ENCODE data around the gene MYH9. TPM values are rescaled to one million over a fixed set of nuclear protein-coding genes. Genes with fewer than 3 reads are reported as not detected.
"Not testable (repeated sequence)": the region's sequence is repeated elsewhere in the genome, so short reads cannot be mapped to it uniquely, and the experiment has no call there.

MYH9 gene
- polyA plus RNA-seq, 1 donor from 2014 or later: 7.1 TPM

DNA sequence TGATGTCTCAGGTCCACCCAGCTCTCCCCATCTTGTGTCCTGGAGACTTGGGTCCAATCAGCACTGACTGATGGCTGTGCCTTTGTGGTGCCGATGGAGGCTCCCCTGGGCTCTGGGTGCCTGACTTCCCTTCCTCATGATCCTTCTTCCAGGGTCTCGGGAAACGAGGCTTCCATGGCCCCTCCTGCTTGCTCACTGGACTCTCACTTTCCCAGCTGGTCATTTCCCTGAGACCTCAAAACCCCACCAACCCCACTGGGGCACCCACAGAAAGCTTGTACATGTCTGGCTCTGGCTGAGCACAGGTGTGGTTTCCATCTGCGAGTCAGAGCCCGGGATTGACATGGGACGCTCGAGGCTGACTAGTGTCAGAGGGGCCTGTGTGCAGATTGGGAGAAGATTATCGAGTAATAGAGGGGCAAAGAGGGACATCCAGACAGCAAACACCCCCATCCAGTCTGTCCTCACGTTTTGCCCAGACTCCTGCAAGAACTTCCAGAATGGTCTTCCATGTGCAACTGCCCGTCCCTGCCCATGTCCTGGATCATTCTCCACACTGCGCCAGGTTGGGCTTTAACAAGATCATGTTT is 119.8 kb downstream of the MYH9 start:
- TF ChIP-seq POLR2AphosphoS5 (IDR thresholded peaks at IDR 0.05) (no peak), TAF1 (IDR thresholded peaks at IDR 0.05; ENCODE audit: low read depth) (no peak), RAD21 (conservative IDR thresholded peaks at IDR 0.05) (no peak)
- Histone ChIP-seq H3K9me3 (ENCODE audit: low read length) (no peaks in the 10 kb centered on the region), H3K9me2 (ENCODE audit: insufficient read depth, low read length) (no peaks in the 10 kb centered on the region)

DNA sequence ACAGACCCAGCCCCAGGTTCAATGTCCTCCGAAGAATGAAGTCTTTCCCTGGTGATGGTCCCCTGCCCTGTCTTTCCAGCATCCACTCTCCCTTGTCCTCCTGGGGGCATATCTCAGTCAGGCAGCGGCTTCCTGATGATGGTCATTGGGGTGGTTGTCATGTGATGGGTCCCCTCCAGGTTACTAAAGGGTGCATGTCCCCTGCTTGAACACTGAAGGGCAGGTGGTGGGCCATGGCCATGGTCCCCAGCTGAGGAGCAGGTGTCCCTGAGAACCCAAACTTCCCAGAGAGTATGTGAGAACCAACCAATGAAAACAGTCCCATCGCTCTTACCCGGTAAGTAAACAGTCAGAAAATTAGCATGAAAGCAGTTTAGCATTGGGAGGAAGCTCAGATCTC is 120.7 kb downstream of the MYH9 start:
- Histone ChIP-seq H3K27me3 (ENCODE audit: insufficient read depth, low read depth, low read length) (no peaks in the 10 kb centered on the region), H2AFZ (ENCODE audit: low read depth, low read length) (no peak overlapping the region), H3K9me2 (ENCODE audit: insufficient read depth, low read length) (no peaks in the 10 kb centered on the region), H3K36me3 (ENCODE audit: insufficient read depth, low read length) (no peaks in the 10 kb centered on the region), H4K20me1 (ENCODE audit: insufficient read depth) (no peaks in the 10 kb centered on the region), H3F3A (ENCODE audit: insufficient read depth, low read length, poor library complexity, severe bottlenecking) (no peaks in the 10 kb centered on the region), H3K9me3 (ENCODE audit: low read length) (no peaks in the 10 kb centered on the region), H3K4me3 (ENCODE audit: low read length) (no peak overlapping the region), H3K79me2 (replicated peaks; ENCODE audit: insufficient read depth, low read length) (no peaks in the 10 kb centered on the region), H3K4me2 (ENCODE audit: low read length) (no peak overlapping the region), H3K27ac (ENCODE audit: low read length) (no peak overlapping the region), H3K9ac (ENCODE audit: low read length) (no peak overlapping the region)
- TF ChIP-seq TAF1 (IDR thresholded peaks at IDR 0.05; ENCODE audit: low read depth): no peak
- no peak for TF ChIP-seq SMC3 (conservative IDR thresholded peaks at IDR 0.05; ENCODE audit: poor library complexity)
- TF ChIP-seq, protein P1, sequence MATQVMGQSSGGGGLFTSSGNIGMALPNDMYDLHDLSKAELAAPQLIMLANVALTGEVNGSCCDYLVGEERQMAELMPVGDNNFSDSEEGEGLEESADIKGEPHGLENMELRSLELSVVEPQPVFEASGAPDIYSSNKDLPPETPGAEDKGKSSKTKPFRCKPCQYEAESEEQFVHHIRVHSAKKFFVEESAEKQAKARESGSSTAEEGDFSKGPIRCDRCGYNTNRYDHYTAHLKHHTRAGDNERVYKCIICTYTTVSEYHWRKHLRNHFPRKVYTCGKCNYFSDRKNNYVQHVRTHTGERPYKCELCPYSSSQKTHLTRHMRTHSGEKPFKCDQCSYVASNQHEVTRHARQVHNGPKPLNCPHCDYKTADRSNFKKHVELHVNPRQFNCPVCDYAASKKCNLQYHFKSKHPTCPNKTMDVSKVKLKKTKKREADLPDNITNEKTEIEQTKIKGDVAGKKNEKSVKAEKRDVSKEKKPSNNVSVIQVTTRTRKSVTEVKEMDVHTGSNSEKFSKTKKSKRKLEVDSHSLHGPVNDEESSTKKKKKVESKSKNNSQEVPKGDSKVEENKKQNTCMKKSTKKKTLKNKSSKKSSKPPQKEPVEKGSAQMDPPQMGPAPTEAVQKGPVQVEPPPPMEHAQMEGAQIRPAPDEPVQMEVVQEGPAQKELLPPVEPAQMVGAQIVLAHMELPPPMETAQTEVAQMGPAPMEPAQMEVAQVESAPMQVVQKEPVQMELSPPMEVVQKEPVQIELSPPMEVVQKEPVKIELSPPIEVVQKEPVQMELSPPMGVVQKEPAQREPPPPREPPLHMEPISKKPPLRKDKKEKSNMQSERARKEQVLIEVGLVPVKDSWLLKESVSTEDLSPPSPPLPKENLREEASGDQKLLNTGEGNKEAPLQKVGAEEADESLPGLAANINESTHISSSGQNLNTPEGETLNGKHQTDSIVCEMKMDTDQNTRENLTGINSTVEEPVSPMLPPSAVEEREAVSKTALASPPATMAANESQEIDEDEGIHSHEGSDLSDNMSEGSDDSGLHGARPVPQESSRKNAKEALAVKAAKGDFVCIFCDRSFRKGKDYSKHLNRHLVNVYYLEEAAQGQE (IDR thresholded peaks at IDR 0.05; ENCODE audit: borderline replicate concordance): no peak
- TF ChIP-seq, protein P2, sequence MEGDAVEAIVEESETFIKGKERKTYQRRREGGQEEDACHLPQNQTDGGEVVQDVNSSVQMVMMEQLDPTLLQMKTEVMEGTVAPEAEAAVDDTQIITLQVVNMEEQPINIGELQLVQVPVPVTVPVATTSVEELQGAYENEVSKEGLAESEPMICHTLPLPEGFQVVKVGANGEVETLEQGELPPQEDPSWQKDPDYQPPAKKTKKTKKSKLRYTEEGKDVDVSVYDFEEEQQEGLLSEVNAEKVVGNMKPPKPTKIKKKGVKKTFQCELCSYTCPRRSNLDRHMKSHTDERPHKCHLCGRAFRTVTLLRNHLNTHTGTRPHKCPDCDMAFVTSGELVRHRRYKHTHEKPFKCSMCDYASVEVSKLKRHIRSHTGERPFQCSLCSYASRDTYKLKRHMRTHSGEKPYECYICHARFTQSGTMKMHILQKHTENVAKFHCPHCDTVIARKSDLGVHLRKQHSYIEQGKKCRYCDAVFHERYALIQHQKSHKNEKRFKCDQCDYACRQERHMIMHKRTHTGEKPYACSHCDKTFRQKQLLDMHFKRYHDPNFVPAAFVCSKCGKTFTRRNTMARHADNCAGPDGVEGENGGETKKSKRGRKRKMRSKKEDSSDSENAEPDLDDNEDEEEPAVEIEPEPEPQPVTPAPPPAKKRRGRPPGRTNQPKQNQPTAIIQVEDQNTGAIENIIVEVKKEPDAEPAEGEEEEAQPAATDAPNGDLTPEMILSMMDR (IDR thresholded peaks at IDR 0.05; ENCODE audit: poor library complexity, severe bottlenecking): no peak
- no peak for TF ChIP-seq EZH2 (IDR thresholded peaks at IDR 0.05; ENCODE audit: borderline replicate concordance, insufficient read depth, low read length, poor library complexity, severe bottlenecking)
- no peak for TF ChIP-seq EP300 (conservative IDR thresholded peaks at IDR 0.05; ENCODE audit: poor library complexity, severe bottlenecking)
- no peak for TF ChIP-seq RAD21 (conservative IDR thresholded peaks at IDR 0.05)
- TF ChIP-seq MXI1 (conservative IDR thresholded peaks at IDR 0.05; ENCODE audit: poor library complexity, severe bottlenecking): no peak

More for the DNA sequence above, 119.8 kb downstream of the MYH9 start:
- Histone ChIP-seq H3K4me2 (ENCODE audit: low read length) (no peak overlapping the region), H3K4me3 (ENCODE audit: low read length) (no peak overlapping the region), H3K79me2 (replicated peaks; ENCODE audit: insufficient read depth, low read length) (no peaks in the 10 kb centered on the region), H3K27me3 (ENCODE audit: insufficient read depth, low read depth, low read length) (no peaks in the 10 kb centered on the region), H3K9ac (ENCODE audit: low read length) (no peak overlapping the region), H4K20me1 (ENCODE audit: insufficient read depth) (no peaks in the 10 kb centered on the region), H2AFZ (ENCODE audit: low read depth, low read length) (no peak overlapping the region), H3K36me3 (ENCODE audit: insufficient read depth, low read length) (no peaks in the 10 kb centered on the region), H3K27ac (ENCODE audit: low read length) (no peak overlapping the region), H3F3A (ENCODE audit: insufficient read depth, low read length, poor library complexity, severe bottlenecking) (no peaks in the 10 kb centered on the region)

DNA sequence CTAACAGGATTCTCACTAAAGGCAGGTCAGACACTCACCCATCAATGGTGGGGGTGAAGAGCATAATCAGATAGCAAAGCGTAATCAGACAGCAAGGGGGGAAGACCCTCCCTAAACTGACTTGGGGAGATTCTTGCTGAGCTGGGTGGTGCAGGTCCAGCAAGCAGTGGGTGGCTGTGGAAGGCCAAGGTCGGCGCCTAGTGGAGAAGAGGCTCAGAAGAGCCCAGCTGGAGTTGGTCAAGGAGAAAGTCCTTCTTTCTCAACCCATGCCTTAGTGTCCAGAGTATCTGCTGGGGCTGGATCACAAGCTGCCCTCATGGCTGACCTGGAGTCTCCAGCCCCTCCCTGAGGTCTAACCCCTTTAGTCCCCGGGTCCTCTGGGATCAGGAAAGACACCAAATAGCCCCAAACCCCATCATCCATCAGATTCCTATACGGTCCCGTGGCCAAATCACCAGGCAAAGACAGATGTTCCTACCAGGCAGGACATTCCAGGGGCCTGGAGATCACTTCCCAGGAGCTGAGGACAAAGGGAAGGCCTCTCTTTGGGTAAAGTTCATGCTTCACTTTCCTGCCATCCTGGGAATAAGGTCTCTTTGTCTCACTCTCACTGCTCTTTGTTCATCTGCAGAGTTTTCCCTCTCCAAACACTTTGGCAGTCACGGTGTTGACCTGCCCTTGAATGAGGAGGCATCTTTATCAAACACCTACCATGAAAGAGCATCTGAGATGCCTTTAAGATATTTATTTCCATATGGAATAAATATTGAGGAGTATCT is 123.7 kb downstream of the MYH9 start:
- H2AFZ ChIP-seq (ENCODE audit: low read depth, low read length); H3K27me3 ChIP-seq (ENCODE audit: insufficient read depth, low read depth, low read length); H4K20me1 ChIP-seq (ENCODE audit: insufficient read depth); H3K36me3 ChIP-seq (ENCODE audit: insufficient read depth, low read length); H3K9me3 ChIP-seq (ENCODE audit: low read length); H3K4me2 ChIP-seq (ENCODE audit: low read length); H3K4me3 ChIP-seq (ENCODE audit: low read length); H3K9me2 ChIP-seq (ENCODE audit: insufficient read depth, low read length); H3K79me2 ChIP-seq (replicated peaks; ENCODE audit: insufficient read depth, low read length); H3K9ac ChIP-seq (ENCODE audit: low read length); H3K27ac ChIP-seq (ENCODE audit: low read length); H3F3A ChIP-seq (ENCODE audit: insufficient read depth, low read length, poor library complexity, severe bottlenecking): not testable (repeated sequence)

DNA sequence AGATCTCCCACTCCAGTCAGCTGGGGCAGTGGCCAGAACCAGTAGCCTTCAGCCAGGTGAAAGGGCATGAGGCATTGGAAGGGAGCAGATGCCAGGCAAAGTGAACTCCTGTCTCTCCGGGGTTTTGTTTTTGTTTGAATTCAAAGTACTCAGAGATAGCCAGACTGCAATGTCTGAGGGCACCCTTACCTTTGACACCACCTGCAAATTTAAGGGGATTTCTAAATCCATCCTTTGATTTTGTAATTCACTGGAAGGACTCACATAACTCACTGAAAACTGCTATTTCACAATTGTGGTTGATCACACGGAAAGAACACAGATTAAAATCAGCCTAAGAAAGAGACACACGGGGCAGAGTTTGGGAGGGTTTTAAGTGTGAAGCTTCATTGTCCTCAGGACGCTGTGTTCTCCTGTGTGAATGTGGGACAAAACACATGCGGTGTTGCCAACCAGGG is 124.5 kb downstream of the MYH9 start:
- H3K9ac ChIP-seq (ENCODE audit: low read length); H2AFZ ChIP-seq (ENCODE audit: low read depth, low read length); H3K9me2 ChIP-seq (ENCODE audit: insufficient read depth, low read length); H3K4me3 ChIP-seq (ENCODE audit: low read length); H3K9me3 ChIP-seq (ENCODE audit: low read length); H3K4me2 ChIP-seq (ENCODE audit: low read length); H3K27me3 ChIP-seq (ENCODE audit: insufficient read depth, low read depth, low read length); H3K79me2 ChIP-seq (replicated peaks; ENCODE audit: insufficient read depth, low read length); H3K36me3 ChIP-seq (ENCODE audit: insufficient read depth, low read length); H3F3A ChIP-seq (ENCODE audit: insufficient read depth, low read length, poor library complexity, severe bottlenecking); H4K20me1 ChIP-seq (ENCODE audit: insufficient read depth); H3K27ac ChIP-seq (ENCODE audit: low read length): not testable (repeated sequence)

DNA sequence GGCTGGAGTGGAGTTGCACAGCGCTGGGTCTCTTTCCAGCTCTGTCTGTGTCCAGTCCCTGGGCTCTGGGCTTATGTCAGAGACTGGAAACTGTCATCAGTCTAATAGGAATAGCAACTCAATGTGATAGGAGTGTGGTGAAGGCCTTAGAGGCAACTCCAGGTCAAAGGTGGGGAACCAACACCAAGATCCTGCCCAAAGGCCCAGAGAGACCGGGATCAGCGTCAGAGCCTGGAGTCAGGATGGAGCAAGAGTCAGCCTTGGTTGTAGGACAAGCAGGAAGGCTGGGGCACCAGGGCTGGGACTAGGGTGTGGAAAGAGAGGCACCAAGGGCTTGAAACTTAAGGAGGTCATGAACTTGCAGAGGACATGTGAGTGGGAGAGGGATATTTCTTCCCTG is 125.5 kb downstream of the MYH9 start:
- not testable (repeated sequence) for H3K36me3 ChIP-seq (ENCODE audit: insufficient read depth, low read length); H3K4me3 ChIP-seq (ENCODE audit: low read length); H3K79me2 ChIP-seq (replicated peaks; ENCODE audit: insufficient read depth, low read length); H4K20me1 ChIP-seq (ENCODE audit: insufficient read depth); H3K27me3 ChIP-seq (ENCODE audit: insufficient read depth, low read depth, low read length); H3K9ac ChIP-seq (ENCODE audit: low read length); H3K27ac ChIP-seq (ENCODE audit: low read length); H2AFZ ChIP-seq (ENCODE audit: low read depth, low read length); H3K4me2 ChIP-seq (ENCODE audit: low read length); H3K9me2 ChIP-seq (ENCODE audit: insufficient read depth, low read length); H3F3A ChIP-seq (ENCODE audit: insufficient read depth, low read length, poor library complexity, severe bottlenecking); H3K9me3 ChIP-seq (ENCODE audit: low read length)
